LHCN-M2 (cell line): Measurements from ENCODE around the gene PPP1R12A. TPM values are rescaled to one million over a fixed set of nuclear protein-coding genes. Genes with fewer than 3 reads are reported as not detected.
"Not testable (repeated sequence)": the region's sequence is repeated elsewhere in the genome, so short reads cannot be mapped to it uniquely, and the experiment has no call there.

Experiments used
- DNase-seq: peaks from one replicate; pipeline ENCODE4 v3.0.0-alpha.2; 2012; ENCODE audit warnings: low read depth
- total RNA-seq: library from RNA; depleted of rRNA; stranded (reverse); fragments of >200 nt; gene quantifications from 2 replicates; pipeline ENCODE4 v1.2.3, GENCODE V29; 2014

PPP1R12A gene
- total RNA-seq, 1 experiment from 2014 or later = 80.3 TPM

DNA sequence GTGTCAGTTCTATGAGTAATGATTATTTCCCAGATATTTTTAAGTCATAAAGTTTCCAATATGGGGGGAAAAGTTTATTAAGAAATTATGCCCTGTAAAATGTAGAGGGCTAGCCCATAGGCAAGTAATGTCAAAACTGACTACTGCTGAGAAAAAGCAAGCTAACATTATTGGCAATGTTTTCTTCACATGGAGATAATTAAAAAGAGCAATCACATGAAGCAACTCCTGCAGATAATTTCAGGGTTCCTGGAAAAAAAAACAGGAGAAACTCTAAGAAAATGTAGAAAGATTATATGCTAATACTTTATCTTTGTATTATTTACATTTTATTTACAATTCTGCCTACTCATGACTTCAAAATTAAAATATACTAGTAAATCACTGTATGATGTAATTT, 39.8 kb downstream of the PPP1R12A start:
- no peak for DNase-seq

DNA sequence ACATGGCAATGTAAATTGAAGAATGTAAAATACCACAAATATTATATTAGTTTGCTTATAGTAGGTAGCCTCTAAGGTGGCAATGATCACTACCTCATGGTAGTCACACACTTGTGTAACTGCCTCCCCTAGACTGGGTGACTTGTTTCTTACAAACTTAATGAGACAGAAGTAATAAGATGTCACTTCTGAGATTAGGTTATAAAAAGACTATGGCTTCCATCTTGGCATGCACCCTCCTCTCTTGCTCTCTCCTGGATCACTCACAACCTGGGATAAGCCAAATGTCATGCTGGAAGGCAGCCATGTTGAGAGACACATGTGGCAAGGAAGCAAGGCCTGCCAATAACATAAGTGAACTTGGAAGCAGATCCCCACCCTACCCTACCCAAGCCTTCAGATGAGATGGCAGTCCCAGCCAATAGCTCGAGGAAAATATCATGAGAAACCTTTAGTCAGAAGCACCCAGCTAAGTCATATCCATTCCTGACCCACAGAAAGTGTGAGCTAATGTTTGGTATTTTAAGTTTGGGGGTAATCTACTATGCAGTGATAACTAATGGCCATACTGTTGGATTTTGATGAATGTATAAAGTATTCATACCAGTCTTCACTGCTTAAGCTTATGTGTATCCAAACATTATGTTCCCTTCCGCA, 43.3 kb downstream of the PPP1R12A start:
- DNase-seq = no peak

DNA sequence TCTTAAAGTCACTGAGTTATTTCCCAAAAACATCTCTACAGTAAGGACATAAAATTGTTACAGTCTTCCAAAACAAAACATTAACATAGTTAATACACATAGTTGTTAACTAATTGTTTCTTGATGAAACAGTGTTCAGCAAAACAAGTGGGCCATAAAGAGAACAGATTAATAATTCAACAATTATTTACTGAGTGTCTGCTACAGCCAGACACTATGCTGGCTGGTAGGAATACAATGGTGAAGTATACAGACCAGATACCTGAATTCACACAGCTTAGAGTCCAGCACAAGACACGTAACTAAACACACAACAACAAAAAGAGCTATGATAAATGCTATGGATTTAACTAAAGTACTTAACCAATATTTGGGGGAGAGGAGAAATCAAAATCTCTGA, 47.0 kb downstream of the PPP1R12A start:
- DNase-seq = no peak

DNA sequence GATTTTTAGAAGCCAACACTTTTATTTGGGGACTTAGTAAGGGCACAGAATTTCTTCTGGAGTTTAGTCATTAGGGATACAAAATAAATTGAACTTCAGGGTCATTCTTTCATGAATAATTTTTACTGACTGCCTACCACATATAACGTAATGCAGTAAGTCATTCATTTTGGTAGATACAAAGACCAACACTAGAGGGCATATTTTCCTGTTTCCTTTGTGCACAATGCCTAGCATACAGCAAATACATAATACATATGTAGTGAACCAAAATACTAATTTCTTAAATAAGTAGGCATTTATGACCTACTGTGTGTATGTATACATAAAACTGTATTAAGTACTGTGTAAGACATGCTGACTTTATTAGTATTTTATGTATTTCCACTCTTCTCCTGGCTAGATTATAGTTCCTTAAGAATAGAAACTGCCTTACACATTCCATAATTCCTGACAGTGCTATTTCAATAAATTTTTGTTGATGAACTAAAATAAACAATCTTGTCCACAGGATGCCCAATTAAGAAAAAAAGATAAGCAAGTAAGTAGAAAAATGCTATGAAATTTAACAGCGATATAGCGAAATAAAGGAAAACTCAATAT, 47.9 kb downstream of the PPP1R12A start:
- peak; percentile 49 for DNase-seq

DNA sequence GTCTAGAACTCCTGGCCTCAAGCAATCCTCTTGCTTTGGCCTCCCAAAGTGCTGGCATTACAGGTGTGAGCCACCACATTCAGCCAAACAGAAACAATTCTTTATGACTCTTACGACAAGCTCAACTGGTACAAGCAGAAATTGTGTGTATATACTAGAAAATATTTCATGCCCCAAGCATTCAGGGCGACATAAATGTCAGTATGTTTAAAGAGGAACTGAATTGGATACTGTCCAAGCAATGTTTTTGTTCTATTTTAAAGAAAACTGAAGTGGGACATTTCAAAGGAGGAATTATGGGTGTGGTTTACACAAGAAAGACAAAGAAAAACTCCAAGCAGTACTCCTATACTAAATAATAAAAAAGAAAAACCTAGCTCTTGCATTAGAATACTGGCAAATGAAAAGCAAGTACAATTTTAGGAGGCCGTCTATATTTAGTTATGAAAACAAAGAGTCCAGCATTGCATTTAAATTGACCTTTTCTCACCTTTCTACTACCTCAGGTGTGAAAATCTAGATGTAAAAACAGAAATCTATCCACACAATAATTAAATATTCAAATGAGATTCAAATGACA, 48.9 kb downstream of the PPP1R12A start:
- DNase-seq = no peak

DNA sequence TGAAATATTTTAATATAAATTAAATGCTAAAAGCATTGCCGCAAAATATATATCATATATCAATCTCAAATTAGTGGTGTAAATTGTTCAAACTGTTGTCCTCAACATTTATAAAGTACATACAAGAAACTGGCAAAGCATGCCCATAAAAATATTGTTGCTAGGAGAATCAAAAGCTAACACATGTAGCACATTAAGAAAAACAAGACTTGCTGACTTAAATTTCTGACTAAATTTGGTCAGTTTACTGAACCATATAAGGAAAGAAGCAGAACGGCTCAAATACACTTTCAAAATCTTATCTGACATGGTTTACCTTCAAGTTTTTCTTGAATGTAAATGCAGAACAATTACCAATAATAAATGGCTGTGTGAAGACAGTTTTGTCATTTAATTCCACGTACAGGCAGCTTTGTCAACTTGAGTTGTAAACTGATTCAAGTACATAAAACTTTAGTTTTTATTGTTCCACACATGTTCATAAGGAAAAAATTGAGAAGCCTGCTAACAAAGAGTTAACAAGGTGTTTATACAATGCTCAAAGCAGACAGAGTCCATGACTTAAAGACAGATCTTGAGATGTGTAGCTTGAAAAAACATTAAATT, 50.4 kb downstream of the PPP1R12A start:
- DNase-seq = no peak

DNA sequence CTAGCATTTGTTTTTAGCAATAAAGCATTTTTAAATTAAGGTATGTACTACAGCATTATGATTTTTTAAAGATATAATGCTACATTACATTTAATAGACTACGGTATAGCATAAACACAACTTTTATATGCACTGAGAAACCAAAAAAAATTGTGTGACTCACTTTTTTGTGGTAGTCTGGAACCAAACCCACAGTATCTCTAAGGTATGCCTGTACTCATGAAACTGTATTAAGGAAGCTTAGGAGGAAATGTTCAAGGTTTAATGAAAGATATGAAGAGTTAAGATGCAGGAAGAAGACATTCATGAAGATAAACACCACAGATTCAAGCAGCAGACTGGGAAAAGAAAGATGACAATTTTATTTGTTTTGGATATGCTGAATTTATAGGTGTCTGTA, 51.7 kb downstream of the PPP1R12A start:
- DNase-seq = peak; percentile 44

DNA sequence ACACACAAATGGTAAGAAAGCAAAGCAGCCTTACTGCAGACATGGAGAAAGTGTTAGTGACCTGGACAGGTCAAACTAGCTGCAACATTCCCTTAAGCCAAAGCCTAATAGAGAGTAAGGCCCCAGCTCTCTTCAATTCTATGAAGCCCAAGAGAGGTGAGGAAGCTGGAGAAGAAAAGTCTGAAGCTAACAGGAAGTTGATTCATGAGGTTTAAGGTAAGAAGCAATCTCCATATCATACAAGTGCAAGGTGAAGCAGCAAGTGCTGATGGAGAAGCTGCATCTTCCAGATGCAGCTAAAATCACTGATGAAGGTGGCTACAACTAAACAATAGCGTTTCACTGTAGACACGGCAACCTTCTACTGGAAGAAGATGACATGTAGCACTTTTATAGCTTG, 53.5 kb downstream of the PPP1R12A start:
- no peak for DNase-seq

DNA sequence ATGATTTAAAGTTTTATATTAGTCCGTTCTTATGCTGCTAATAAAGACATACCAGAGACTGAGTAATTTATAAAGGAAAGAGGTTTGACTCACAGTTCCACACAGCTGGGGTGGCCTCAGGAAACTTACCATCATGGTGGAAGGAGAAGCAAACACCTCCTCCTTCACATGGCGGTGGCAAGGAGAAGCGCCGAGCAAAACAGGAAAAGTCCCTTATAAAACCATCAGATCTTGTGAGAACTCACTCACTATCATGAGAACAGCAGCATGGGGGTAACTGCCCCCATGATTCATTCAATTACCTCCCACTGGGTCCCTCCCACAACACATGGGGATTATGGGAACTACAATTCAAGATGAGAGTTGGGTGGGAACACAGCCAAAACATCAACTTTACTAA, 56.4 kb downstream of the PPP1R12A start:
- not testable (repeated sequence) for DNase-seq

DNA sequence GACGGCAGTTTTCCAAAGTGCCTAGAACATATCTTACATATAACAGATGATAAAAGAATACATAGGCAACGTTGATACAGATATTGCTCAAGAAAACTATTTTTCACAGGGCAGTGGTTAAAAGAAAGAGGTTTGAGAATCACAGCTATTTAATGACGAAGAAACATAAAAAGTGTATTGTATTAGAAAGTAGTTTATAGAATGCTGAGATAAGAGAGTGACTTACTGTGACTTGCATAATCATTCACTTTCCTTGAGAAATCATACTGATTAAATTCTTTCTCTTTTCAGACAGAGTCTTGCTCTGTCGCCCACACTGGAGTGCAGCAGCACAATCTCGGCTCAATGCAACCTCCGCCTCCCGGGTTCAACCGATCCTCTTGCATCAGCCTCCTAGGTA, 57.7 kb downstream of the PPP1R12A start:
- DNase-seq = no peak

DNA sequence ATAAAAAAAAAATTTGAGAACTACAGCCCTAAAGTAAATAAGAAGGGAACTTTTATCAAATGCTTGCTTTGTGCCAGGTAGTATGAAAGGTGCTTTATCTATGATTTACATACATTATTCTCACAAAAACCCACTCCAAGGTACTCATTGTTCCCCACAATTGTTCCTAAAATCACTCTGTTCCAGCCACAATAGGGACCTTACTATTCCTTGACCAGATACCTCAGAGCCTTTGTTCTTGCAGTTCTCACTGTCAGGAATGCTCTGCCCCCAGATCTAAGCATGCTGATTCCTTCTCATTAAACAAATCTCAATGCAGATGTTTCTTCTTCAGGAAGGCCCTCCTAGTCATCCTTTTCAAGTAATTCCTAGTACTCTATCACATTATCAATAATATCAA, 60.2 kb downstream of the PPP1R12A start:
- no peak for DNase-seq

DNA sequence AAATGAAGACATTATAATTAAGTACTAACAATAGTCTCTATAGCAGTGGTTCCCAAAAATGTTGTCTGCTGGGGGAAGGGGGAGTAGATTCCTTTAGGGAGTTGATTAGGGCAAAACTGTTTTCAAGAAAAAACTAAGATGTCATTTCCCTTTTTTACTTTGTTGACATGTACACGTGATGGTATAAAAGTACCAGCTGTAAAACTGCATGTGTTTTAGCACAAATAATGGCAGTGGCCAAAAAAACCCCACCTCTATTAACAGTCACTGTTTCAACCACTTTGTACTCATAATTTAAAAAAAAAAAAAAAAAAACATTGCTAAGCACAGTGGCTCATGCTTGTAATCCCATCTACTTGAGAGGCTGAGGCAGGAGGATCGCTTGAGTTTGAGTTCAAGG, 61.7 kb downstream of the PPP1R12A start:
- DNase-seq = no peak

DNA sequence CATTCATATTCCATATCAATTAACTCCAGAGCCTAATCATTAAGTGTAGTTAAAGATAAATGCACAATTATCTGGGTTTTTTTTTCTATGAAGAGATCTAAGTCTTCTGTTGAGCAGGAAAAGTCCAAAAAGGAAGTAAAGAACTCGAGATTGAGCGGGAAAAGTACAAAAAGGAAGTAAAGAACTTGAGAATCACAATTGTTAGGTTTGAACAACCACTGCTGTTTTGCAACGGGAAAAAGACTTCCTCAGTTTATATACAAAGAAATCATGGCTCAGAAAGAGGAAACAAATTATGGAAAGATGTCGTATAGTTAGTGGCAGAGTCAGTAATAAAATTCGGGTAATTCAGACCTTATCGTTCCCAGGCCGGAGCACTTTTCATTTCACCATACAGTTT, 63.3 kb downstream of the PPP1R12A start:
- DNase-seq = no peak

DNA sequence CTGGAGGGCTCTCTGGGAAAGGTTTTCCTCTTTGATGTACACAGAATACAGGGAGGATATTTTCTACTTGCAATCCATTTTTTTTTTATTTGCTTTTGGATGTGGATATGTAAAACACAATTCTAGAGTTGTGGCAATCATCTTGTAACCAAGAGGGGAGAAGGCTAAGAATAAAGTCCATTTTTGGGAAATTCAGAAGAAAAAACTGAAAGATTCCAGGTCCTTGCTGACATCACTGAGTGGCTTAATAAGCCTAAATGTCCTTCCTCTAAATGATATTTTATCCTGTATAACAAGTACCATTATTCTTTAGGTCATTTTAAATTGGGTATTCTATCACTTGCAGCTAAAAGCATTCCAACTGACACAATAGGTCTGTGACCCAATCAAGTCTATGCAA, 64.0 kb downstream of the PPP1R12A start:
- no peak for DNase-seq

DNA sequence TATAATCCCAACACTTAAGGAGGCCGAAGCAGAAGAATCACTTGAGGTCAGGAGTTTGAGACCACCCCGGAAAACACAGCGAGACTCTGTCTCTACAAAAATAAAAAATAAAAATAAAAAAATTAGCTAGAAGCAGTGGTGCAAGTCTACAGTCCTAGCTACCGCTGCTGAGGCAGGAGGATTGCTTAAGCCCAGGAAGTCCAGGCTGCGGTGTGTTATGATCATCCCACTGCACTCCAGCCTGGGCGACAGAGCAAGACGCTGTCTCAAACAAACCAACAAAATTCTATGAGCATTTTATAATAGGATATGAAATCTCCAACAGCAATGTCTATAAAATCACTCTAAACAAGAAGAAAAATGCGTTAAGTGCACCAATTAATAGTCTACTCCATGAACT, 75.3 kb downstream of the PPP1R12A start:
- DNase-seq = no peak

DNA sequence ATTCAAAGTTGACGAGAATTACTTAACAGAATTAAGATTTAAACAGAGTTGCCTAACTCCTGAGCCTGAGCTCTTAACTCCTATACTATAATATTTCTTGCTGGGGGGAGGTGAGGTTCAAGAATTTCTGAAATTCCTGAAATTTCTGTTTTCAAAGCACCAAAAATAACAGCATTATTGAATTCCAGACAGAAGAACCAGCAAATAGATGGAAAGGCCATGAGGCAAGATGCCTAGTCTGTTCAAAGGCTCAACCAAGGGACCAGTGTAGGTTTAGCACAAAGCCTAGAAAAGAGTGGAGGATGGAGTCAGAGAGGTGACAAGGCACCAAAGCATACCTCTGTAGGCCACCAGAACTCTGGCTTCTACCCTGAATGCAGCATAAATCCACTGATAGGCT, 76.4 kb downstream of the PPP1R12A start:
- DNase-seq = peak; percentile 7

DNA sequence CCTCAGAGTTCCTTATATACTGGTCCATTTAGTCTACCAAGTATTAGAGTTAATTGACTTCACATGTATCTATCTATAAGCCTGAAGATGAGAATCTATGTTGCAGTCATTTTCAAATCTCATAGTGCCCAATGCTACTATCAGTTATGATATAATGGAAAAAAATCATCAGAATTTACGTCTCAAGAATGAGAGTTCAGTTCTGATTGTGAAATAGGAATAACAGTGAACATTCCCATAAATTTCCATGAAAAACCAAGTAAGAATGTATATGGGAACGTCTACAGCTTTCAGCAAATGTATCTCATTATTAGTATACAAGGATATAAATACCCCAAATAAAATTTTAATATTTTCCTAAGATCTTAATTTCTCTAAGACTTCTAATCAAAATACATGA, 77.2 kb downstream of the PPP1R12A start:
- no peak for DNase-seq

DNA sequence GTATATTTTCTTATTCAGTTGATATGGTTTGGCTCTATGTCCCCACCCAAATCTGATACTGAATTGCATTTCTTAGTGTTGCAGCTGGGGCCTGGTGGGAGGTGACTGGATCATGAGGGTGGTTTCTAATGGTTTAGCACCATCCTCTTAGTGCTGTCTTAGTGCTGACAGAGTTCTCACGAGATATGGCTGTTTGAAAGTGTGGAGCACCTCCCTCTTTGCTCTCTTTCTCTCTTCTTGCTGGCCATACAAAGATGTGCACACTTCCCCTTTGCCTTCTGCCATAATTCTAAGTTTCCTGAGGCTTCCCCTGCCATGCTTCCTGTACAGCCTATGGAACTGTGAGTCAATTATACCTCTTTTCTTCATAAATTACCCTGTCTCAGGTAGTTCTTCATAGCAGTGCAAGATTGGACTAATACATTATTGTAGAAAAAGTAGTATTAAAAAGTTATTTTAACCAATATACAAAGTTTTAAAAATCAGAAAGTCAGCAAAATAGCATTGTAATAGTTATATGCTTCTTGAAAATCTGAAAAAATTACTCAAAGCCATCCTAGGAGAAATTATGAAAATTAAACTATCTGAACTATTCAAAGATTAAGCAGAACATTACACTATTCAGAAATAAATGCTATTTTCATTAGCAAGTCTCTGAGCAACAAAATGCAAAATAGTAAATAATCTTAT, 84.1 kb downstream of the PPP1R12A start:
- DNase-seq = no peak

DNA sequence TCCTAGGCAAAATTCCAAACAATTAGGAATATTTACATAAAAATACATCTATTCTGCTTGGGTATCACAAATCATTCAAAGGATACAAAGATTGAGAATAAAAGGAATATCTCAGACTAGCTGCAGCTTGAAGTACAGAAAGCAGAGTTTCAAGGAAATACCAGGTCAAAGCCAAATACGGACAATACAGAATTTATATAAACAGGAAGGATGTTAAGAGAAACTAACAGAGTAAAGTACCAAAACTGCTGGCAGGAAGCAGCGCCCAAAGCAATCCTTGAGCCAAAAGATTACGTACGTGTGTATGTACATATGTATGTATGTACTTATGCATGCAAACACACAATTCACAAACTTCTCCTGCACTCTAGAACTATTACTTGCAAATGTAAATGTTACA, 86.6 kb downstream of the PPP1R12A start:
- no peak for DNase-seq

DNA sequence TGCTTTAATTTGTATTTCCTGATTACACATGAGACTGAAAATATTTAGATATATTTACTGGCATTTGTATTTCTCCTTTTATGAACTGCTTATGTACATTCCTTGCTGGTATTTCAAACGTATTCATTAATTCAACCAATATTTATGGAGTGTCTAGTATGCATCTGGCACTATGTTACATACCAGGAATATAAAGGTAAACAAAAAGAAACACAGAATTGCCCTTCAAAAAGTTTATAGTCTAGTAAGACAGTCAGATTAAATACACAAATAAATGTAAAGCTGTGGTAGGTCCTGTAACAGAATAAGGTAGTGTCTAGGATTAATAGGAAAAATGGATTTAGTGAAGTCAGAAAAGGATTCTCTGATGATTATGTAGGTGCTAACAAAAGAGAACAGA, 87.5 kb downstream of the PPP1R12A start:
- no peak for DNase-seq

DNA sequence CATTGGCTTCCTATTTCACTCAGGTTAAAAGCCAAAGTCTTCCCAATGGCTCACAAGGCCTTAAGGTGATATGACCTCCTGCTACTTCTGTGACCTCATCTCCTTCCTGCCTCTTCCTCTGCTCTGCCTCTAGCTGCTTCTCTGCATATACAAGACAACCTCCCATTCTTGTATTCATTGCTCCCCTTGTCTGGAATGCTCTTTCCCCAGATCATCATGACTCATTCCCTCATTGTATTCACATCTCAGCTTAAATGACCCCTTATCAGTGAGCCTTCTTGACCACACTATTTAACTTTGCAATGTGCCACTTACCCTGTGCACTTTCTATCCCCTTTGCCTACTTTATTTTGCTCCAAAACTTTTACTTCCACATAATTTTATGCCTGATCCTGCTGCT, 90.2 kb downstream of the PPP1R12A start:
- peak; percentile 84 for DNase-seq

DNA sequence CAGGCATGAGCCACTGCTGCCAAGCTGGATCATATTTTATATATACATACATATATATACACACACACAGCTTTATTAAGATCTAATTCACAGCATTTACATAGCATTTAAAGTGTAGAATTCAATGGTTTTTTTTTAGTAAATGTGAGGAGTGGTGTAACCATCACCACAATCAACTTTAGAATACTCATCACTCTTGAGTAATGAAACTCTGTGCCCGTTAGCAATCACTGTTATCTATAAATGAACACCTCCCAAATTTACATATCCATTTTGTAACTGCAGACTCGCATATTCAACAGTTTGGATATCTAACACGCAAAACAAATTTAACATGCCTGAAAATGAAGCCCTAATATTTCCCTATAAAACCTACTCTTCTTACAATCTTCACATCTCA, 90.9 kb downstream of the PPP1R12A start:
- DNase-seq = no peak
